K562 (cell line): ENCODE results near the gene MTF1. TPM values are rescaled to one million over a fixed set of nuclear protein-coding genes. Genes with fewer than 3 reads are reported as not detected.
A peak's percentile ranks its signal among the peaks of the same experiment; 100 is the strongest.

ENCODE experiments used
- BRD9 ChIP-seq: fragments of 450-650 bp; IDR thresholded peaks from 2 replicates; pipeline ENCODE4 v1.6.1; 2018; ENCODE audit warnings: low read depth; ENCODE audit not compliant: partially characterized antibody
- CUX1 ChIP-seq: fragments of 200-800 bp; sonication (Bioruptor generic); IDR thresholded peaks from 2 replicates; pipeline ENCODE4 v1.6.1; 2016; ENCODE audit warnings: missing genetic modification characterization, missing compliant biosample characterization
- DNMT1 ChIP-seq: fragments of 450-650 bp; IDR thresholded peaks from 2 replicates; pipeline ENCODE4 v1.6.1; 2016; ENCODE audit warnings: antibody characterized with exemption, mild to moderate bottlenecking
- E2F6 ChIP-seq, 2 experiments: IDR thresholded peaks; 2 replicates each; pipeline ENCODE4 v1.6.1; 2011; ENCODE audit warnings: borderline replicate concordance in 1 of 2, control low read depth in 1 of 2, low read depth in 1 of 2, low read length in 1 of 2, mild to moderate bottlenecking in 1 of 2, mixed read lengths in 1 of 2, moderate library complexity in 1 of 2; ENCODE audit not compliant: insufficient read depth in 1 of 2, insufficient read length in 1 of 2, poor library complexity in 1 of 2, severe bottlenecking in 1 of 2; ENCODE audit errors: extremely low read depth in 1 of 2
- HDGF ChIP-seq: fragments of 450-650 bp; IDR thresholded peaks from 2 replicates; pipeline ENCODE4 v1.6.1; 2016
- KDM4B ChIP-seq, 2 experiments: fragments of 450-650 bp in 1 of 2; sonication (generic) in 1 of 2; IDR thresholded peaks; 2 replicates each; pipeline ENCODE4 v1.6.1; 2016 to 2017; ENCODE audit warnings: borderline replicate concordance in 2 of 2, antibody characterized with exemption in 1 of 2, low read depth in 1 of 2, mild to moderate bottlenecking in 1 of 2
- NFRKB ChIP-seq: fragments of 450-650 bp; IDR thresholded peaks from 2 replicates; pipeline ENCODE4 v1.6.1; 2016; ENCODE audit warnings: low read depth
- RBBP5 ChIP-seq: fragments of 200-600 bp; sonication (generic); IDR thresholded peaks from 2 replicates; pipeline ENCODE4 v1.6.1; 2012; ENCODE audit warnings: borderline replicate concordance, mild to moderate bottlenecking, low read length, control low read depth, inconsistent platforms; ENCODE audit not compliant: insufficient read depth, poor library complexity, severe bottlenecking
- RBM25 ChIP-seq: fragments of 200-400 bp; formaldehyde crosslinking; IDR thresholded peaks from 2 replicates; pipeline ENCODE4 v1.6.1; 2018; ENCODE audit warnings: low read length, low read depth, moderate library complexity; ENCODE audit not compliant: severe bottlenecking
- RNF2 ChIP-seq: sonication (generic); IDR thresholded peaks from 2 replicates; pipeline ENCODE4 v1.6.1; 2016
- SMARCA4 ChIP-seq: fragments of 450-650 bp; IDR thresholded peaks from 2 replicates; pipeline ENCODE4 v1.6.1; 2016
- TAF9B ChIP-seq: fragments of 450-650 bp; IDR thresholded peaks from 2 replicates; pipeline ENCODE4 v1.6.1; 2018; ENCODE audit warnings: mild to moderate bottlenecking; ENCODE audit not compliant: partially characterized antibody
- ZNF551 ChIP-seq: fragments of 250-450 bp; sonication (Bioruptor Pico); IDR thresholded peaks from 2 replicates; pipeline ENCODE4 v1.5.0; 2021; ENCODE audit warnings: mild to moderate bottlenecking, moderate library complexity
- polyA plus RNA-seq, 8 experiments: library from polyadenylated mRNA; depleted of rRNA in 4 of 8; stranded (reverse) in 5 of 8; unstranded in 3 of 8; fragments of >200 nt; fragmentation: Nextera tagmentation in 2 of 8; fragmentation: Illumina TruSeq in 1 of 8; extraction: Ambion mirVana in 2 of 8; extraction: Trizol in 1 of 8; gene quantifications; 2 replicates each; pipeline versions ENCODE4 v1.2.1 to v1.2.3, GENCODE V29; 2011 to 2014; ENCODE audit warnings: inconsistent platforms in 1 of 8, missing spikeins in 1 of 8
- total RNA-seq, 7 experiments: library from RNA; depleted of rRNA in 6 of 7; stranded (reverse); fragments of >200 nt in 6 of 7; fragmentation: Illumina TruSeq in 2 of 7; extraction: Trizol in 2 of 7; gene quantifications; 2 replicates each; pipeline versions ENCODE4 v1.2.1 to v1.2.3, GENCODE V29; 2011 to 2021; ENCODE audit warnings: low replicate concordance in 1 of 7

Gene MTF1
- total and polyA plus RNA-seq, 9 of the 15 experiments (the other 6 are each of a cell fraction or from before 2014, with no cell fraction given) = 1.1 to 12.2 (median 4.3) TPM

- TF ChIP-seq CUX1 (CRISPR knock-in tag) = no peak
- TF ChIP-seq TAF9B = no peak
- TF ChIP-seq KDM4B (IDR thresholded peaks at IDR 0.05; ENCODE audit: borderline replicate concordance in 2 of 2, low read depth in 1 of 2) = no peak
- TF ChIP-seq DNMT1 = no peak
- no peak for TF ChIP-seq RBBP5
- no peak for TF ChIP-seq ZNF551
- TF ChIP-seq SMARCA4 = no peak
- TF ChIP-seq RNF2 = no peak
- no peak for TF ChIP-seq BRD9
- TF ChIP-seq HDGF = no peak
- TF ChIP-seq NFRKB = no peak
- TF ChIP-seq RBM25 = no peak
- peak in 1 of 2 experiments; percentile 92 for TF ChIP-seq E2F6 (IDR thresholded peaks at IDR 0.05; ENCODE audit: borderline replicate concordance in 1 of 2, extremely low read depth in 1 of 2, insufficient read depth in 1 of 2, insufficient read length in 1 of 2, low read depth in 1 of 2, low read length in 1 of 2, poor library complexity in 1 of 2, severe bottlenecking in 1 of 2)
Observed at GRCh38 chr1:37793773-37794371, 65.5 kb downstream of the MTF1 start, which contains the start of gene MANEAL (continued).
